Mammary epithelial cell (primary cell): ENCODE results near the gene MOB3B.

Source experiments
- EZH2 ChIP-seq: IDR thresholded peaks from 2 replicates; pipeline ENCODE4 v1.6.1; 2012; ENCODE audit warnings: low read length, inconsistent platforms, borderline replicate concordance
- TF ChIP-seq, protein P1 (sequence below), 2 donors: IDR thresholded peaks in 1 of 2; conservative IDR thresholded peaks in 1 of 2; 2 replicates each; pipeline ENCODE4 v1.5.1; 2011 to 2012; ENCODE audit warnings: inconsistent platforms in 2 of 2, low read length in 2 of 2, mild to moderate bottlenecking in 2 of 2, control low read depth in 1 of 2, low read depth in 1 of 2; ENCODE audit not compliant: insufficient read depth in 1 of 2; ENCODE audit errors: extremely low read depth in 1 of 2

DNA sequence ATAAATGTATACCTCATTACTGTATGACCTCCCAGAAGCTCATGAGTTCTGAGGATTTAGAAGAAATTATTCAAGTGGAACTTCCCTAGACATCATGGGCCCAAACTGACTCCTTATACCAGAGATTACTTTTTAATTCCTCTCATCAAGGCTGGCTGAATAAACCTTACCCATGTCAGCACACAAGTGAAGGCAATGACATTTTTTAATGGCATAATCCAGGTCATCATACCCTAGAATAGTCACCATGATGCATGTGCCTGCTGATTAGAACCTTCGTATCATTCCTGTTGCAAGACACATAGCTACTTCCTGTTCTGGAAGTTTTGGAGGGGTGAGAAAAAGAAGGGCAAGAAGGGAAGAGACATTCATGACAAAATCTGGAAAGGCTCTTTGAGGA lies 55.3 kb downstream of the MOB3B start:
- TF ChIP-seq, protein P1, sequence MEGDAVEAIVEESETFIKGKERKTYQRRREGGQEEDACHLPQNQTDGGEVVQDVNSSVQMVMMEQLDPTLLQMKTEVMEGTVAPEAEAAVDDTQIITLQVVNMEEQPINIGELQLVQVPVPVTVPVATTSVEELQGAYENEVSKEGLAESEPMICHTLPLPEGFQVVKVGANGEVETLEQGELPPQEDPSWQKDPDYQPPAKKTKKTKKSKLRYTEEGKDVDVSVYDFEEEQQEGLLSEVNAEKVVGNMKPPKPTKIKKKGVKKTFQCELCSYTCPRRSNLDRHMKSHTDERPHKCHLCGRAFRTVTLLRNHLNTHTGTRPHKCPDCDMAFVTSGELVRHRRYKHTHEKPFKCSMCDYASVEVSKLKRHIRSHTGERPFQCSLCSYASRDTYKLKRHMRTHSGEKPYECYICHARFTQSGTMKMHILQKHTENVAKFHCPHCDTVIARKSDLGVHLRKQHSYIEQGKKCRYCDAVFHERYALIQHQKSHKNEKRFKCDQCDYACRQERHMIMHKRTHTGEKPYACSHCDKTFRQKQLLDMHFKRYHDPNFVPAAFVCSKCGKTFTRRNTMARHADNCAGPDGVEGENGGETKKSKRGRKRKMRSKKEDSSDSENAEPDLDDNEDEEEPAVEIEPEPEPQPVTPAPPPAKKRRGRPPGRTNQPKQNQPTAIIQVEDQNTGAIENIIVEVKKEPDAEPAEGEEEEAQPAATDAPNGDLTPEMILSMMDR (conservative IDR thresholded peaks at IDR 0.05 in 1 of 2, IDR thresholded peaks at IDR 0.05 in 1 of 2; ENCODE audit: extremely low read depth in 1 of 2, insufficient read depth in 1 of 2, low read depth in 1 of 2, low read length in 2 of 2), result no peak
- no peak for TF ChIP-seq EZH2
